ENCODE data around the gene ARHGEF6. TPM values are rescaled to one million over a fixed set of nuclear protein-coding genes. Genes with fewer than 3 reads are reported as not detected.

ARHGEF6 gene
- total RNA-seq, 1 donor from 2014 or later = 22.7 TPM

DNA sequence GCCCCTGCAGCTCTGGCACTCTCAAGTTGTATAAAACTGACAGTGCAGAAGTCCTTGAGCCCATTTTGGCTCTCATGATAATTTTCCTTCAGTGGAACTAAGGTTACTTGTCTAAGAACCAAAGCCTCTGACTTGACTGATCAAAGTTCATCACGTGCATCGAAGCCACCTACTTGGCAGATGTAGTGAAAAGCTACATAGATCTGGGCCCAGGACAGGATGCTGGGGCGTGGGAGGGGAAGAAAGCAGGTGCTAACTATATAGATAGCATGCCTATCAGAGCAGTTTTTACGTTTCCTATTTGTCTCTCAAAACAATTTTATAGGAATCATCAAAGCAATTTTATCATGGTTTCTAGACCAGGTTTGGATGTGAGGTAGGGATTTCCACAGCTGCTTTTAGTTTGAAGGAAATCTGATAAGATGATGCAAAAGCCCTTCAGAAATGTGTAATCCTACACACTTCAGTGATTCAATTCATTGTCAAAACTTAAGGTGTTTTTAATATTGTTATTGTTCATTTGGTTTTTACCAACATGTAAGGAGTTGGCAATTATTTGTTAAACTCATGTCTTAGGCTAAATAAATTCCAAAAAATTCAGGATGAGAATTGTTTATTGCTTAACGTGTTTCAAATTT is 134.0 kb downstream of the ARHGEF6 start:
- DNase-seq = no peak

DNA sequence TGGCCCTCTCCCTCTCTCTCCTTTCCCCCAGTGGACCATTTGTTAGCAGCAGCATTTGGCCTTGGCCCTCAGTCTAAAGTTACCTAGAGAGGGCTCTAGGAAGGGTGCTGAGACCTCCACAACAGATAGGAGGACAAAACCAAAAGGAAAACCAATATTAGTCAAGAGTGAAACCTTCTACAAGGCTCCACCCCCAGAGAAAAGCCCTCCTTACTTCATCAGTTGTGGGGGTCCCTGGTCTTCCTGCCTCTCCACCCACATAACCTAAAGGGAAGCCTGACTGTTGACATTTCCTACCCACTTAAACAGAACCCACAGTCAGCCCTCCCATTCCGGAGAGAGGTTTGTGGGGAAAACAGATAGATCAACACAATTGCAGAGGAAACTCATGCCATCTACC is 137.5 kb downstream of the ARHGEF6 start:
- DNase-seq = no peak

DNA sequence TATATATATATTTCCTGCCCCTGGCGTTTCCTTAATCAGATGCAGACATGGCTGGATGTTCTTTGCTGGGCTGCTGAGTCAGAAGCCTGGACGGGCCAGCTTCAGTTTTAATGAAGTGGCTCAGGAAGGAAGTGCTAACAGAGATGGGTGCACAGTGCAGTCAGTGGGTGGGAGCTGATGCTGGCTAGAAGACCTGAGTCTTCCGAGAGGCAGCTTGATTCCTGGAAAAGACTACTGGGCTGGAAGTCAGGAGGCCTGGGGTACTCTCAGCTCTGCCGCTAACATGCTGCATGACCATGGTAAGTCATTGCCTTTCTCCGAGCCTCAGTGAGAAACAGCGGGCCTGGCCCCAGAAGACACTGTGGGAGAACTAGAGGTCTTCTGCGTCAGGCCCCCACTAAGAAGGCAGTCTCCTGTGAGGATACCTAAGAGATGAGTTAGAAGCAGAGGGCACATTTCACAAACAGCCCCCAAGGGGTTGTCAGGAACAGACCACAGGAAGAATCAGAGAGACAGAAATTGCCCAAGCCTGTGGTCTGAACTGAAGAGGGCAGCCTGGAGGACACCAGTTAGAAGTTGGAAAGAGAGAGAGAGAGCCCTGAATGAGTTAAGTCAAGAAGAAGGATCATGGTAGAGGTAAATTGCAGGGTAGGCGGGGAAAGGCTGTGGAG is 141.1 kb downstream of the ARHGEF6 start:
- no peak for DNase-seq

DNA sequence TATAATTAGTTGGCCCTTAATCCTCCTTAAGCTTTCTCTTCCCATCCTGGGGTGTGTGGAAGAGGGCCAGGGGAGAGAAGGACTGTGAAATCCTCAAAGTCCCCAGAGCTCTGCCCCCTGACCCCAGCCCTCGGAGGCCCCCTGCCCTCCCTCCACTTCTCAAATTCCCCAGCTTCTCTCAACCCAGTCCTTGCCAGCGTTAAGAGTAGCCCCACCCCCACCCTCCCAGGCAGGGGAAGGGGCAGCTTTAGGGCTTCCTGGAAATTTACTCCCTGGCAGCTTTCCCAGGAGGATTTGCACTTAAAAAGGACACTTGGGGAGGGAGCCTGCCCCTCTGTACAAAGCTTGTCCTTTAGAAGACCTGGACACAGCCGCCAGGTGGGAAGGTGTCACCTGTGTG is 144.6 kb downstream of the ARHGEF6 start:
- no peak for DNase-seq

DNA sequence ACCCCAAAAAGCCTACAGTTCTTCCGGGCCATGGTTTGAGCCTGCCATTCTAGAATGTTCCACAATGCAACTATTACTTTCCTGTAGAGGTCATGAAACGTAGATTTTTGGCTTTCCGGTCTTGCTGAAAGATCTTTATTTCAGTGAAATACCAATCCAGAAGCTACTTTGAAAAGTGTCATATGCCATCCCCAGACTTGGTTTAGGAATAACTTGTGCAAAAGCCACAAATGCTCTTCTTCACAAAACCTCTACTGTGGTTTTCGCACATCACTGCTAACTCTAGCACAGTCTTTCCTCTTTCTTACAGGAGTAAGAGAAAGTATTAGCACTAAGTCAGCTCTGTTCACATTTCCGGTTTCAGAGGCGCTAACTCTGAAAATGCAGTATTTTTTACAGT is 145.5 kb downstream of the ARHGEF6 start:
- no peak for DNase-seq

DNA sequence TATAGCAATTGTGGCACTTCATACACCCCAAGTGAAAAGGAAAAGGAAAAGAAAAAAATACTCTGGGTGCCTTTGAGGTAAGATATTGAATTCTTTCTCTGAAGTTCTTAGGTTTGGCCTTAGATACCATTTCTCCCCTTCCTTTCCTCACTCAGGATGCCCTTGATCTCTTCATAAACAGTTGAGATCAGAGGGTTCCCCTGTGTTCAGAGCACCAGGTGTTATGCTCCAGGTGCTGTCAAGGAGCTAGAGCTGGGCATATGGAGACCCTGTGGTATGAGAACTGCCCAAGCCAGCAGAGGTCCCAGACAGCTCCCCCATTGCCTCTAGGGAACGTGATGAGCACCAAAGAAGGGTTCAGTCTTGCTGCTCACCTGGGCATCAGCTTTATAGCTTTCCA is 149.9 kb downstream of the ARHGEF6 start:
- DNase-seq = no peak

DNA sequence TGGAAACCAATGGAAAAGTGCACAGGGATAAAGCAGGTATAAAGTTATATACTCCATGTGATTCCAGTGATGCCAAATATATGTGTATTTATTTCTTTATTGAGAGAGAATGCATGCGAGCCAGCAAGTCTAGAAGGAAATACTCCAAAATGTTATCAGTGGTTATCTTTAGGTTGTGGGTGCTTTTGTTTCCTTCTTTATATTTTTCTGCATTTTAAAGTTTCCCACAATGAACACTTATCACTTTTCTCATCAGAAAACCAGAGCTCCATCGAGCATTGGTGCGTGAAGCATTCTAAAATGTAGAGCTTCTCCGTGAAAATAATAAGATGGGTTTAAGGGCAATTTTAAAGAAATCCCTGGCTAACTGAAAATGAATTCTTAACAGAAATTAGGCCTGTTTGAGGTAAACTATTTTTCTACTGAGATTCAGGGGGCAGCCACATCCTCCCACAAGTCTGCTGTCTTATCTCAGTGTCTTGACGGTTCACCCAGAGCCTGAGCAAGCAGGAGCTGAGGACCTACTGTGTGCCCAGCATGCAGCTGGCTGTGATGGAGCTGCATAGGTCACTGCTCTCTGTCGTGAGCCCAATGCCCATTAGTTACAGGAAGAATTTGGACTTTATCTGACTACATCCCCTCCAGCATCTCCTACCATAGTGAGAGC is 151.5 kb downstream of the ARHGEF6 start:
- no peak for DNase-seq

DNA sequence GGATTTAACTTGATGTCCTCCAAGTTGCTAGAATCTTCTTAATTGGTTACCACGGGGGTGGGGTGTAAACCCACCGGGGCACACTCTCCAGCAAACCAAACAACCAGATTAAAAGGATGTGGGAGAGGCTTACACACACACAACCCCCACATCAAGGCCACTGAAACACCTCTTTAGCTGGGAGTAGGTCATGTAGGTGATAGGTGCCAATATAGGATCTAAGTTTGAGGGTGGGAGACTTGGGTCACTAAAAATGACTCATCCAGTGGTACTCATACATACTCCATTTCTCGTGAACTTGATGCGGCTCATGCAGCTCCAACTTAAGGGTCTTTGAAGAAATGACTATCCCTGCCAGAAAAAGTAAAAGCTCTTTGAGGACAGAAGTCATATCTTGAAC is 153.3 kb downstream of the ARHGEF6 start:
- no peak for DNase-seq

DNA sequence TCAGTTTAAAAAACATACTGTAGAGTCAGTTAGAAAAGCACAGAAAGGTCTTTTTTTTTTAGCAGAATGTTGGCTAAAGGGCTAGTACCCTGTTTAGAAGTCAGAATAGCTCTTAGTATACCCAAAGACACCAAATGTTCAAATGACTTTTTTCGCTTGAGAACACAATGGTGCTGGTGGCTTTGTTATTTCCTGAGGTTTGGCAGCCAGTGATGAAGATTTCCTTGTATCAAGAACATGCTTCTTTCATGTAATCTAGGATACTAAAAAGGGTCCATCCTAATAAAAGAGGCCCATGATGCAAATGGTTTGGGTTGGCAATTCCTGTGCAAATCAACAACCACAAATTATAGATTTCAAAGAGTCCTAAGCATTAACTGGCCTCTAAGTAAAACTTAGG is 153.8 kb downstream of the ARHGEF6 start:
- DNase-seq = no peak

DNA sequence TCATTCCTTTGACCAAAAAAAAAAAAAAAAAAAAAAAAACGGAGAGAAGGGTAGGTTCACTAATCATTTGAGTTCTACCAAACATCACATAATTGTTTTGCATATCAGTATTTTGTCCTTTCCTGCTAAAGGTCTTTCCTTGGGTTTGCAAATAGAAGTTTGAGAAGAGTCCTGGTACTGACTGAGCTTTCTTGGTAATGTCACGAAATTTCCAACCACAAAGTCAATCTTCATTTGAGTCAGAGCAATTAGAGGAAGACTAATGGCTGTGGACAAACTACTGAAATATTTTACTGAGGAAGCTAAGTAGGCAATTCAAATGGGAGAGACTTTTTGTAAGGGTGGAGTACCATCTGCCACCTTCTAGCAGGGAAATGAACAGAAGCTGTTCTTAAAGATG is 154.5 kb downstream of the ARHGEF6 start:
- DNase-seq = no peak

DNA sequence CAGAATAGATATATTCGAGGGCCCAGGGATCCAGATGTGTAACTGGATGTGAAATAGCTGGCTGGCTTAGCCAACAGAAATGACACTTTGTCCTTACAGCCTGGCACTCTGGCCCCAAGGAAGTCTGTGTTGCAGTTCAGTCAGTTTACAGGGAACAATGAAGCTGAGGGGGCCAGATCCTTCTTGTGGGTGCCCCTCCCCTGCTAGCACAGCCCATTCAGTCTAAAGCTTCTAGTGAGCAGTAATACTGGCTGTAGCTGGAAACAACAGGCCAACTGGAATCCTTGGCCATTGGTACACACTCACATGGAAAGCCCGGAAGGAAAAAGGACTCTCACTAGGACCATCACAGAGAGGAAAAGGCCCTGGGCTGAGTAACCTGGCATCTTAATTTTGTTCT is 155.5 kb downstream of the ARHGEF6 start:
- DNase-seq = no peak

DNA sequence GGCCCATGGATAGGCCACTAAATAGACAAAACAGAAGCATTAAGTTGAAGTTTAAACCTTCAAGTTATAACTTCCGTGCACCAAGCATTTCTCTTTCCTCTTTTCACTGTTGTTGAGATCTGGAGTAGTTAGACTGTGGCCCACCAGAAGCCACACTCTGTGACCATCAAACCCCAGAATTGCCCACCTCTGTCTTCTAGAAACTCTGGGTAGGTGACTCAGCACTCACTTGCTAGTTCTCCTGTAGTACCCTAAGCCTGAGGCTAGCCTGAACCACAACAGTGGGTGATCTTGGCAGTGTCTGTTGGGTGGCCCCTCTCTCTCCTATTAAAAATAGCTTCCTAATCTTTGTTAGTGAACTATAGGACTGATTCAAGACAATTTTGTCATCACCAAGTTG is 157.3 kb downstream of the ARHGEF6 start:
- no peak for DNase-seq

DNA sequence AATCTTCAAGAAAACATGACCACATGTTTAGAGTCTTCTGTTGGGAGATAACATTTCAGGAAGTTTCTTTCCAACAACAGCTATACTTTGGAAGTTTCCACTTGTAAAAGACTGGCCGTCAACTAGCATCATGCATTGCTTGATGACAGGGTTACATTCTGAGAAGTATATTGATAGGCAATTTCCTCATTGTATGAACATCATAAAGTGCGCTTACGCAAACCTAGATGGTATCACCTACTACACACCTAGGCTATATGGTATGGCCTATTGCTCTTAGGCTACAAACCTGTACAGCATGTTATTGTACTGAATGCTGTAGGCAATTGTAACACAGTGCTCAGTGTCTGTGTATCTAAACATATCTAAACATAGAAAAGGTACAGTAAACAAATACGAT is 158.2 kb downstream of the ARHGEF6 start:
- DNase-seq = no peak

DNA sequence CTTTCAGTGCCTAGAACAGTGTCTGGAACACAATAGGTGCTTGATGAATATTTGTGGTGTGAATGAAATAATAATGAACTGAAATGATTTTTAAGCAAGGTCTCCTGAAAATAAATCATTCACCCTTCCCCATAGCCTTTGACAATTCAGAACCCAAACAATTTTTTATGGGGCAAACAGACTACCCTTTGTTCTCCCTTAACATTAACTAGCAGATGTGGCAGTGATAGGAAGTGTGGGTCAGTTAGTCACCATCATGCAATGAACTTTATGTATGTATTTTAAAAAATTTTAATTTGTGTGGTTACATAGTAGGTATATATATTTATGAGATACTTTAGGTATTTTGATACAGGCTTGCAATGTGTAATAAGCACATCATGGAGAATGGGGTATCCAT is 160.0 kb downstream of the ARHGEF6 start:
- no peak for DNase-seq

DNA sequence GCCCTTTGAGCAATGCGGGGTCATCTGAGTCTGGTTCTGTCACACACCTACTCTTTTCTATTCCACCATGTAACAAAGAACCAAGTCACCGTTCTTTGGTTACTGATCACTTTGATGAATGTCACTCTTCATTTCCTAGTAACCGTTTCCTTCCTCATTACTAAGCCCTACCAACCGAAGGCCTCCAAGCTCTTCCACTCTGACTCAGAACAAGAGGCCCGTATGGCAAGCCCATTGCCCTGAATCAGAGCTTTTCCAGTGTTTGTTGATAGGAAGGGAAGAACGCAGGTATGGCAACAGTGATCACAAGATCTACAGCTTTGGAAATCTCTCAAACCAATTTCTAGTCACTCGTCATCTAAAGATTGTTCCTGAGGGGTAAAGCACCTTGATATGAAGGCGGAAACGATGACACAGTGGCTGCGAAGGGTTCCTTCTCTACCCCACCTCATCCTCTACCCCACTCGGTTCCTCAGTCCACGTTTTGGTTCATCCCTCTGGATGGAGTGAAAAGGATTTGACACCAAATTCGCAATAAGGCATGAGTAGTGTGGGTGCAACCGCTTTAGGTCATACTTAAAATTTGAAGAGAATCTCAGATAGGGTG is 160.7 kb downstream of the ARHGEF6 start:
- no peak for DNase-seq

DNA sequence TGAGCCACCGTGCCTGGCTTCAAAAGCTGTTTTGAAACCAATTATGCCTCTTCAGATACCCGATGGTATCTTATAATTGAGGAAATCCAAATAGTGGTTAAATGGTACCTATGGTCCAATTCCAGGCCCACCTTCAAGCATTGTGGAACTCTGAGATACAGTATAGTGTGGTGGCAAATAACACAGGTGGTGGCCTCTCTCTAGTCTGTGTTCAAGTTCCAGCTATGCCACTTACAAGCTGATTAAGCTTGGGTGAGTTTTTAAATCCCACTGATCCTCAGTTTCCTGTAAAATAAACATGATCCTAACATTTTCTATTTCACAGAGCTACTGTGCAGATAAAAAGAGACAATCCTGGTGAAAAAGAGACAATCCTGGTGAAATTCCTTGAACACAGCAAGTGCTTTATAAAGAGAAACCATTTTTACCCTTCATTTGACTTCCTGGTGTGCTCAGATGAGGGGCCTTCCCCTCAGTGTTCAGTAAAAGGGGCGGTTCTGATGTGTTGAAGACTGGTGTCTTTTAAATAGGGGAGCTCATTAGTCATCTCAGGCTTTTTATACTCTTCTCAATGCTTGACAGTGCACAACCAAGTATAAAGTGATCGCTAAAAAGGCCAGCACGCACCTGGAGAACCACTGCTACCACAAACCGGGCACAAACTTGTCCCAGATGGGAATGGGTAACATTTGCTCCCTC is 163.6 kb downstream of the ARHGEF6 start:
- no peak for DNase-seq

Small RNA genes lying within 50 kb of the gene (small RNA-seq; reads per million reads assigned to genes)
- gene RF00019 (ENCODE audit: low replicate concordance) (not detected), gene RNU6-972P (ENCODE audit: low replicate concordance) (not detected)

Other genes starting within 250 kb of the ARHGEF6 start
- not detected for gene VGLL1, start 248.7 kb downstream of the ARHGEF6 start, total RNA-seq
- gene CD40LG, start 132.8 kb downstream of the ARHGEF6 start, total RNA-seq = not detected
- gene RBMX, start 99.8 kb upstream of the ARHGEF6 start, total RNA-seq = 297 TPM